GM12875 (cell line): ENCODE results near the gene MSI2.

Experiments
- H3K4me3 ChIP-seq: one replicate; pipeline ENCODE4 v1.5.1; 2011; ENCODE audit warnings: low read depth, low read length, control low read depth
- TF ChIP-seq, protein P1 (sequence below): IDR thresholded peaks from 2 replicates; pipeline ENCODE4 v1.5.1; 2011; ENCODE audit warnings: low read depth, mild to moderate bottlenecking, control low read depth, inconsistent platforms, low read length, moderate library complexity, borderline replicate concordance; ENCODE audit not compliant: insufficient read depth

The MSI2 gene

DNA sequence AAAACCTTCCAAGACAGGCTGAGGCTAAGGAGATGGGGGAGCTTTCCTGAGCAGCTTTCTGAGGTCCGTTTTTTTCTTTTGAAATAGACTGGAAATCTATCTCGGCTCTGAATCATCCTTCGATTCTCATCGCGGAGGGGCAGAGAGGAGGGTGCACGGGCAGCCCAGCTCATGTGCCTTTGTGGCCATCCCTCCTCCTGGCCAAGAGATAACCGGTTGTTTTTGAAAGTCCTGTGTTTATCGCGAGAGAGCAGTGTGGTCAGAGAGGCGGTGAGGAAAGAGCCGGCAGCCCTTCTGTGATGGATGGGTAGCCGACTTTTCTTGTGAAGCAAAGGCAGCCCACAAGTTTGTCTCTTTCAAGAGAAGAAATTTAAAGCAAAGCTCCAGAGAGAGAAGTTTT lies 297.2 kb downstream of the MSI2 start:
- TF ChIP-seq, protein P1, sequence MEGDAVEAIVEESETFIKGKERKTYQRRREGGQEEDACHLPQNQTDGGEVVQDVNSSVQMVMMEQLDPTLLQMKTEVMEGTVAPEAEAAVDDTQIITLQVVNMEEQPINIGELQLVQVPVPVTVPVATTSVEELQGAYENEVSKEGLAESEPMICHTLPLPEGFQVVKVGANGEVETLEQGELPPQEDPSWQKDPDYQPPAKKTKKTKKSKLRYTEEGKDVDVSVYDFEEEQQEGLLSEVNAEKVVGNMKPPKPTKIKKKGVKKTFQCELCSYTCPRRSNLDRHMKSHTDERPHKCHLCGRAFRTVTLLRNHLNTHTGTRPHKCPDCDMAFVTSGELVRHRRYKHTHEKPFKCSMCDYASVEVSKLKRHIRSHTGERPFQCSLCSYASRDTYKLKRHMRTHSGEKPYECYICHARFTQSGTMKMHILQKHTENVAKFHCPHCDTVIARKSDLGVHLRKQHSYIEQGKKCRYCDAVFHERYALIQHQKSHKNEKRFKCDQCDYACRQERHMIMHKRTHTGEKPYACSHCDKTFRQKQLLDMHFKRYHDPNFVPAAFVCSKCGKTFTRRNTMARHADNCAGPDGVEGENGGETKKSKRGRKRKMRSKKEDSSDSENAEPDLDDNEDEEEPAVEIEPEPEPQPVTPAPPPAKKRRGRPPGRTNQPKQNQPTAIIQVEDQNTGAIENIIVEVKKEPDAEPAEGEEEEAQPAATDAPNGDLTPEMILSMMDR = no peak
- H3K4me3 ChIP-seq = no peak overlapping the region

DNA sequence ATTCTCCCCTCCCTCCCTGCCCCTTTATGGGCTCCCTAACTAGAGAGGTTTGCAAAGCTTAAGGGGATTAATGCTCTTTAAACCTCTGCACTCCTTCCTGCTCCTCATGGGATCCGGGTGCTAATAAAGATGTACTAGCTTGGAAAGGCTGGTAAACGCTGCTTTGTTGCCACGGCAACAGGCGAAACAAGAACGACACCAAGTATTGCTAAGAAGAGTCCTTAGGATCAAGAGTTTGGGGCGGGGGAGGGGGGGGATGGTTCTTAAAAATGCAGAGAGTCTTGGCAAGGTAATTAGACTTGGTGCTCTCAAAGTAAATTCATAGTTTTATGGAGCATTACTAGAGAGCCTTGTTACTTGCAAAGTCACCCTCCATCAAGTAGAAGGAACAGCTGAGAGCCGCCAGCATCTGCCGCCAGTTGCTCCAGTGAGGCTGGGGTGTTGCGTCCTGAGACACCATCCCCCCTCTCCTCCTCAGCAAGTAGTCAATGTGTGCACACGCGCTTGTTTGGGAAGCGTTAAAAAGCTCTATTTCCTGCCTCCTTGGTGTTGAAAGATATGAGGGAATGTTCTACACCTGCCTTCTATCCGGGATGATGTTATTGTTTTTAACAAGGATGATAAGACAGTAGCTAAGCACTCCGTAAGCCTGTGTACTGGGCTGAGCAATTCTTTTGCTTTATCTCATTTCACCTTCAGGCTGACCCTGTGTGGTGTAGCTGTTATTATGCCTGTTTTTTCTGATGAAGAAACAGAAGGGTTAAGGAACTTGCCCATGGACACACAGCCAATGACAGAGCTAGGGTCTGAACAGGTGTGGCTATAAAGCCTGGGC lies 297.9 kb downstream of the MSI2 start:
- H3K4me3 ChIP-seq = no peak overlapping the region
- TF ChIP-seq, protein P1 = no peak

DNA sequence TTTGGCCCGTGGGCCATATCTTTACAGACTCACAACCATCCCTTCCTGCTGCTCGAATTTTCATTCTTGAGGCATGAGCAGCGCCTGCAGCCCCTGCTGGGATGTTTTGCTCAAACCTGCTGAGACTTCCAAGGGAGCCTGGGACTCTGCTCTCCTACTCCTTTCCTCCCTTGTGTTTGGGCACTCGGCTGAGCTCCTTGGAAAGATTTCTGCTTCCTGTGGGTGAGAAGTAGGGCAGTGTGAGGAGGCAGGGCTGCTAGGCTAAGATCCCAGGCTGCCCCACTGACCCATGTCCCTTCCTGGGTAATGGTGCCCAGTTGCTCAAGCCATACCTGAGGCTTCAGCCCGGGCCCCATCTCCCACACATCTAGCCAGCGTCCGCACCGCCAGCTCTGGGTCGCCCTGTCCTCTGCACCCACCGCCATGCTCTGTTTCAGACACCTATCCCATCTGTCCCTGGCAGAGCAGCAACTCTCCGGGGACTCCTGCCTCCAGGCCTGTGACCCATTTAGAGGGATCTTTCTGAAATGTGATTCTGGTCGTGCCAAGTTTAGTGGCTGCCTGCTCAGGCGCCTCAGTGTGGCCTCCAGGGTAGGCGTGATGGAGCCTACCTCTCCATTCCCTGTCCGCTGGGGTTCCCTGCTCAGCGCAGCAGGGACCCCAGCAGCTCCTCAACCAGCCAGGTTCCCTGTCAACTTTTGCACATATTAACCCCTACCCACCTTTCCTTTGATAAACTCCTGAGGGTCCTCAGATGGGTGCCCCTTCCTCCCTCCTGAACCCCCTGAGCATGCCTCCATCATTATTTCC lies 298.7 kb downstream of the MSI2 start:
- no peak overlapping the region for H3K4me3 ChIP-seq
- TF ChIP-seq, protein P1 = no peak

DNA sequence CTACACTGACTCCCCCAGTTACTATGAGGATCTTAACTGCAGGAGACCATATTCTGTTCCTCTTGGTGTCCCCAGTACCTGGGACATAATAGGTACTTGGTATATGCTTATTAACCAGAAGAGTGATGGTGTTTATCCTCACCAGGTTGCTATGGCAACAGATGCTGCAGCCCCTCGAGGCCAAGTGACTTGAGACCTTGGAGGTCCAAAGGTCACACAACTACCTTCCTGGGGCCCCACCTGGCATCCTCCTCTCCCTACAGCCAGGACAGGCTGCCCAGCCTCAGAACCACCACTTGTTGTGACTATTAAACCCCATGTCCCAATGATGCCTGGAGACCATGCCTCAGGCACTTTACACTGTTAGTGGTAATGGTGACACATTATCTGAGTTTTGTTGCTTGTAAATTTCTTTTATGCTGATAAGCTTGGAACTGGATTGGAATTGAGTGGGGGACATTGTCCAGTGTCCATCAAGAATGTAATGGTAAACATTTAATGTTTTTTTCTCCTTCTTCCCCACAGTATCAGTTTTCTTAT lies 299.4 kb downstream of the MSI2 start:
- TF ChIP-seq, protein P1 = no peak
- H3K4me3 ChIP-seq = no peak overlapping the region

DNA sequence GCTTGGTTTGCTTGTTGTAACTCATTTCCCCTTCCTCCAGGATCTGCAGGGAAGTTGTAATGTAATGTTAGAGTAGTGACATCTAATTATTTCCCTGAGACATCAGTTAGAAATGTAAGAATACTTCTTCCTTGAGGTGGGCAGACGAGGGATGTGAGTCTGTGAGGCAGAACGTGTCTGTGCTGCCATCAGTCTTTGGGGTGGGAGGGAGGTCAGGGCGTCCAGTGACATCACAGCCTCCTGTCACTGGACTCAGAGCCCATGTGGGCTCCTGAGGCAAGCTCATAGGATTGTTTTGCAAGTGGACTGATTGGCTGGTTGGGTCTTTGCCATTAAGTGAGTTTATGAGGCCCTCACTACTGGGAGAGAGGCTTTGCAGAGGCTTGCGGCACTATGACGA lies 300.0 kb downstream of the MSI2 start:
- H3K4me3 ChIP-seq = no peak overlapping the region
- TF ChIP-seq, protein P1 = no peak

DNA sequence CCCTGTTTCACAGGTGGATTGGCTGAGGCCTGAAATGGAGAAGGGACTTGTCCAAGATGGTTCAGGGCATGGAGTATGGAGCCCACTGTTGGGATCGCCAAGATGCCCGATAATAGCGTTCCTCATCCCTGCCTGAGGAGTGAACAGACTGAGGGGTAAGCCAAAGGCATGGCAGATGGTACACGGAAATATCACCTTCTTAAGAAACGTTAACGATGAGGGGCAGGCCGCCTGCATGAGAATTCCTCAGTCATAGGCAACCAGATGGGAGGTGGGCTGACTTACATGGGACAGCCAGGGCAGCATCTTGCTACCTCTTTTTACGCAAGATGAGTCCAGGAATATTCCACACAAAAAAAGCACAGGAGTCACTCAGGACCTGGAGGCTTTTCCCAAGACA lies 300.7 kb downstream of the MSI2 start:
- no peak overlapping the region for H3K4me3 ChIP-seq
- TF ChIP-seq, protein P1 = no peak
